Activated CD4-positive, alpha-beta T cell treated with anti-CD3 and anti-CD28 coated beads for 4 hours (primary cell): Measurements from ENCODE around the gene SLC5A6.
A peak's percentile ranks its signal among the peaks of the same experiment; 100 is the strongest.

Source experiments
- DNase-seq, 2 donors: peaks; one replicate each; pipeline ENCODE4 v3.0.0-alpha.2; 2020

The SLC5A6 gene

DNA sequence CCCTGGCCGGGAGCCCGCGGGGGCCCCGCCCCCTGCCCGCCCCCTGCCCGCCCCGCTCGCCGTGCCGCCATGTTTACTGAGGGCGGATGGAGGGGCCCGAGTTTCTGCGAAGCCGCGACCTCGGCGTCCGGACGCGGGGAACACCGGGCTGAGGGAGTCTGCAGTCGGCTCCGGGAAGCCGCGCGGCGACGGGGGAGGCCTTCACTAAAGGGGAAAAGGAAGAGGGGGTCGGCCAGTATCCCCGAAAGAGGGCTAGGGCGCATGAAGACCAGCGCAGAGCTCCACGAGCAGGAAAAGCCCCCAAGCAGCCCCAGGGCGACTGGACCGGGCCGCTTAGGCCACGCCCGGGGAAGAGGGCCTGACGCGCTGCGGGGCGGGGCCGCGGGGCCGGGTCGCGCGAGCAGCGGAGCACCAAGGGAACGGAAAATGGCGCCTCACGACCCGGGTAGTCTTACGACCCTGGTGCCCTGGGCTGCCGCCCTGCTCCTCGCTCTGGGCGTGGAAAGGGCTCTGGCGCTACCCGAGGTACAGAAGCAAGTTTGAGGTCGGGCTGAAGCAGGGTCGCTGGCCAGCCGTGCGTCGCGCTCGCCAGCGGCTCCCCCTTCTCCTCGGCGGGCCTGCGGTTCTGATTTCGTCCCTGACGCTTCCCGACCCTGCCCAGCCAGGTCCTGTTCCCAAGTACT, at the start of gene SLC5A6, which contains the start of gene ATRAID:
SLC5A6 (minus strand) TSS at position 326 of the 683 bp plus-strand sequence. CDS start 4,618 bp downstream, outside the sequence.
ATRAID (plus strand) TSS at position 99 of the 683 bp plus-strand sequence; CDS start at position 427, 328 bp downstream.
- peak; percentile 85 to 89 for DNase-seq

DNA sequence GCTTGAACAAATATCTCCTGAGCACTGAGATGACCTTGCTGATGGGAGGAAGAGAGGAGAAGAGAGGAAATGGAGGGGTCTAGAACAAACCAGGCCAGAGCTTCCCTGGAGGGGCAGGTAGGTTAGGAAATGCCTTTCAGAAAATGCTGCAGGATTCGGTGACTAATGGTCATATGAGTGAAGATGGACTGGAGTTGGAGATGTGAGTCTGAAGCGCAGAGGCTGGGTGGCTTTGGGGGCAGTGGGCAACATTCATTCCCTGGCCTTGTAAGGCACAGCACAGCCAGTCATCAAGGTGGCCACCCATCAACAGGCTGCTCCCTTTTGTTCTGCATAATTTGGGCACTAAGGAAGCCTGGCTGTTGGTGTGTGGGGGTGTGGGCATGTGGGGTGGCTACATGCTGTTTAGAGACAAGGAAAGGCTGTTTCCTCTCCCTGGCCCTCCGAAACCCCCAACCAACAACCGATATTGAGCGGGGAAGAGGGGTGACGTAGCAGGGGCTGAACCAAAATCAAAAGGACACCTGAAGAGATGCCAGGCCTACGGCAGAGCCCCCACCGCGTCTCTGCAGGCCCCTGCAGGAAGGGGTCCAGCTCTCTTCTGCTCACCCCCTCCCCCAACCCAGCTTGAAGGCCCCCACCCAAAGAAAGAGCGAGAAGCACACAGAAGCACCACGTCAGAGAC, 49.3 kb upstream of the SLC5A6 start:
- no peak for DNase-seq

DNA sequence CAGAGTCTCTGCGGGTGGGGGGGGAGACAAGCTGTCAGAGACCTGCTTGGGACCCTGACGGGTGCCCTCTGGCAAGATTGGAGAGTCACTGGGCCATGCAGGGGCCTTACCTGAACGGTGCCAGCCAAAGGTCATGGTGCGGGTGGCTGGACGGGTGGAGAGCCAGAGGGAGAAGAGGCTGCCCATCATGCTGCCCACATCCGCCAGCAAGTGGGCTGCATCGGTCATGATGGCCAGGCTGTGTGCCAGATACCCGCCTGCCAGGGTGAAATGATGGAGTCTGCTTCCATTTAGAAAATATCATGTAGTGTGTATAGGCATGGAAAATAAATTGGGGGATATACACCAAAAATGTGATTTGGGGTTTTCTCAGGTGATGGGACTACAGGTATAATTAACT, 46.0 kb upstream of the SLC5A6 start:
- no peak for DNase-seq

DNA sequence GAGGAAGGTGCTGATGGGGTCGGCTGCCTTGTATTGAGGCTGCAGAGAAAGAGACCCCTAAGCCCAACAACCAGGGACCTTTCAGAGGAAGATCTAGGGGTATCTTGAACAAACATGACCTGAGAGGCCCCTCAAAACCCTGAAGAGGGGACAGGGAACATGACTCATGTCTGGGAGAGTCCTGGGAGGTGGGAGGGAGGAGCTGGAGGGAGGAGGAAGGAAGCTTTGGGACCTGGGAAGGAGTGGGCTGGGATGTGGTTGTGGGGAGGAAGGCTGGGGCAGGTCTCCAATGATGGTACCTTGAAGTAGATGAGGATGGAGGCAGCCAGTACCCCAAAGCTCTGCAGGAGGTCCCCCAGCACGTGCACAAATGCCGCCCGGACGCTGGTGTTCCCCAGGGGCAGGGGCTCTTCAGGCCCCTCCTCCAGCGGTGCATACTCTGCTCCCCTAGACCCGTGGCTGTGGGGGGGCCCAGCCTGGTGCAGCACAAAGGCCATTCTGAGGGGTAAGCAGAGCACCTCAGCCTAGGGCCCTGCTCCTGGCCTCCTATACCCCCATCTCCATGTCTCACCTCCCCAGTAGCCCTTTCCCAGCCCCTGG, 44.9 kb upstream of the SLC5A6 start:
- DNase-seq, result no peak

DNA sequence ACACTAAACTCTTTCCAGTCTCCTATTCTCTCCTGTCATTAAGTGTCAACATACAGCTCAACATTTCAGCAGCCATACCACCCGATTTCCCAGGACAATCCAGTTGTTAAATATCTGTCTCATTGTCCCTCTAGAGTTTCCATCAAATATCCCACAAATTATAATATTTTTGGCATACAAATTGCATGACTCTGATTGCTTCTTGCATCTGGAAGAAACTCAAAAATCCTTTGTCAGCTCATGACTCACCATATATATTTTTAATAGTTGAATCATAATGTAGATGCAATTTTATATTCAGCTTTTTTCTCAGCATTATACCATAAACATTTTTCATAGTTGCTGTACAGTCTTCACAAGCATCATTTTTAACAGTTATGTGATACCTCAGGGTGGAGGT, 43.6 kb upstream of the SLC5A6 start:
- no peak for DNase-seq

DNA sequence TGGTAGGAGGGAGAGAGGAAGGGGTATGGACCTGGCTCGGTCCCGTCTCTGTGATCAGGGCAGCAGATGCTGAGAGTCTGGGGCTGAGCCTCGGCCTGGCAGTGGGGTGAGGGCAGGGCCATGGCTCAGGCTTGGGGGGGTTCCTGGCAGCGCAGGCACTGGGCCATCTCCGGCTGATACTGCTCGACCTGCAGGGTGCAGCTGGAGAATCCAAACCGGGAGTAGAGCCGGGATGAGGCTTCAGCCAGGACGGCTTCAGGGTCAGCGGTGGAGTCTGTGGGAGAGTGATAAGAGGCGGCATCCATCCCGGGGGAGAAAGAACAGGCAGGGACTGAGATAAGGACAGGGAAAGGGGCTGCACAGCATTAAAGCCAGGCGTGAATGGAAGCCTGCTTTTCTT, 43.1 kb upstream of the SLC5A6 start:
- no peak for DNase-seq

DNA sequence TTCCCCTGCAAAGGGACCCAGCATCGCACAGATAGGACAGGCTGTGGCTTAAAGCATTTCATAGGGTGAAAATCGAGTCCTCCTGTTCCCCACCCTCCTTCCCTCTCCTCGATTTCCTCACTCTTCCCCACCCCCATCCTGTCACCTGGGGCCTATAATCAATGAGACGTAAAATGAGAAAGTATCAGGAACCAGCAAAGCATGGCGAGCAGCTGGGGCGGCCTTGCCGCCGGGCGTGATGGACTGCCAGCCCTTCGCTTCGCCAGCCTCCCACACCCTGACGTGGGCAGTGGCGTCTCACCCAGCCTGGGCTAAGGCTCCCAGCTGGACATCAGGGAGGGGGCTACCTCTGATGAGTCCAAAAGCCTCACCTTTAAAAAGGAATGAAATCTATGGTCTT, 39.7 kb upstream of the SLC5A6 start:
- DNase-seq, result no peak

DNA sequence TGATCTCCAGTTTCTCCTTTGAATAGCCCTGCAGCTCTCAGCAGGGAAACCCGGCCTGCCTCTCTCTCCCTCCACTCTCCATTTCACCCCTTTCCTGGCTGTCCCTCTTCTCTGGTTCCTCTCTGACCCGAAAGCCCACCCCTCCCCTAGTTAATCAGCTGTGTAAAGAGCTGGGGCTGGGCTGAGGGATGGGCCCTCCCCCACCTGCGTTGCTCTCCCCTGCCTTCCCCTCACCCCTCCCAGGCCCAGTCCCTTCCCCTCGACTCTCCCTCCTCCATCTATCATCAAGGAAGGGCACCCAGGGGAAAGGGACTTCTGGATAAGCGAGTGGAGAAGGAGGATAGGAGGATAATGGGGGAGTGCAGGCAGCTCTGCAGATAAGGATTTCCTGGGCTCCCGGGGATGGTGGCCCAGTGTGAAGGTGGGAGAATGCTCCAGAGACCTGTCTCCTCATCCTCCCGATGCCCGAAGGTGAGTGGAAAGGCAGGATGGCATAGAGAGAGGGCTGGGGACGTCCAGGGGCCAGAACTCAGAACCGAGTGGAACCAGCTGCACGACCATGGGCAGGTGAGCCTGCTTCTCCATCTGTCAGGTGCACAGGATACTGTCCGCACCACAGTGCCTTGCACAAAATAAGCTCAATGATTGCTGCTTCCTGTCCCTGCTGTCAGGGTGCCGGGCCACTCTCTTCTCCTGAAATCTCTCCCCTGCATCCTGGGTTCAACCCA, 38.7 kb upstream of the SLC5A6 start:
- no peak for DNase-seq

DNA sequence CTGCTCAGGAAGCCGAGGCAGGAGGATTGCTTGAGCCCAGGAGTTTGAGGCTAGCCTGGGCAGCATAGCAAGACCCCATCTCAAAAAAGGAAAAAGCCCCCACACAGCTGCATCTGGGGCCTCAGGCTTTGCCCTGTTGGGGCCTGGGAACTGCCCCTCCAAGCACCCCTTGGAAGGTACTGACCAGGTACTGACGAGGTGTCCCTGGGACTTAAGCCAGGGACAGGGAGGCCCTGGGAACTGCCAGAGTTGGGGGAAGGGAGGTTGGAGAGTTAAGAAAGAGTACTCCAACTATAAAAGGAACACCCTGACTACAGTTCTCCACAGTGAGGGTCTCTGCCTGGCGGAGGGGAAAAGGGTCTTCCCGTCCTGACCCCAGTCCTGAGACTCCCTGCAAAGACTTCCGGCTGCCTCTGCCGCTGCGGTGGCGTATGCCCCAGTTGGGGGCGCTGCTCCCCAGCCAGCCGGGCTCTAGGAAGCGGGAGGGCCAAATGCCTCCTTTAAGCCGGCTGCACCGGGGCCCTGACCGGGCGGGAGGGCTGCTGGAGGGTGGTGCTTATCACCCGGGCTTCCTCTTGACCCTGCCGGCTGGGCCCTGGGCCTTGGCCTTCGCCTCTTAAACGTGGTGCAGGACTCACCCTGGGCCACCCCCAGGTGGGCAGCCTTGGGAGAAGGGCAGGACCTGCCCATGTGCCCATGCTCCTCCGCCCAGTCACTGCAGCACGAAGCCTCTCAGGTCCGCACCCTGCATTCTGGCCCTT, 38.0 kb upstream of the SLC5A6 start:
- DNase-seq, result peak in 1 of 2 donors; percentile 37

DNA sequence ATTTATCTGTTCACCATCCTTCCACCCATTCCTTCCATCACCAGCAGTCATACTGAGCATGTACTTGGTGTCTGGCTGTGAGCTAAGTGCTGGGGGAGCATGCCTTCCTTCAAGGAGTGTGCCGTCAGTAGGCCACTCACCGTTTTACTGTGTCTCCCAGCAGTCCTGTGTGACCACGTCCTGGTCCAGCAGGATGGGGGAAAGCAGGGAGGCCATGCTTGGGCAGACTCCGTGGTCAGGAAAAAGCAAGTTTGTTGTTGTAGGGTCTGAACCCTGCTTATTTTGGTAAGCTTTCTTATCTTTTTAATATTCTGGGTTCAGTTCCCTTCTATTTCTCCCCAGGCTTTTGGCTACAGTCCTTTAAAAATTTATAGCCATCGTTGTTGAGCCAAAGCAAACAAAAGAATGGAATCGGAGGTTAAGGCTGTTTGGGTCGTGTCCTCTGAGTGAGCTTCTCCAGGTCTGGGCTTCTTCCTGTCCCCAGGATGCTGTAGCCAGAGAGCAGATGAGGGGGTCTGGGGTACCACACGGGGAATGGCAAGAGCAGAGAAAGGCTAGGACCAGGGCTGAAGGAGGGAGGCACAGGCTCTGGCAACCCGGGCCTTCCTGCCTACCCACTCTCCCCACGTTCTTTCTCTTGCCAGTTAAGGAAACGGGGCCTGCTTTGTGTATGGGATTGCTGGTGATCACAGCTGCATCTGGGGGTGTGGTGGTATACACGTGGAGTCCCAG, 37.3 kb upstream of the SLC5A6 start:
- DNase-seq, result no peak

DNA sequence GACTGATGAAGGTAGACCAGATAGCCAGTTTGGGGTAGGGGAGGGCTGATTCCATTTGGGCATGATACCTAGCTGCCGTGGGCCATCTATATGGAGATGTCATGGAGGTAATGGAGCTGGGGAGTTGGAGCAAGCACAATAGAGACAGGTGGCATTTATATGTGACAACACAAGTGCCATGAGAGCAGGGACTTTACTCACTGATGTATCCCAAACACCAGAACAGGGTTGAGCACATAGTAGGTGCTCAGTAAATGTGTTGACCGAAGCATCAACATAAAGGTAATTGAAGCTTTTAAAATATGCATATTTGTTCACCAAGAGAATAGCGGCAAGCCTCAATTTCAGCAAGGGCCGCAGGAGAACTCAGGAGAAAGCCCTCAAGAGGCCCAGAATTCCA, 35.8 kb upstream of the SLC5A6 start:
- no peak for DNase-seq

DNA sequence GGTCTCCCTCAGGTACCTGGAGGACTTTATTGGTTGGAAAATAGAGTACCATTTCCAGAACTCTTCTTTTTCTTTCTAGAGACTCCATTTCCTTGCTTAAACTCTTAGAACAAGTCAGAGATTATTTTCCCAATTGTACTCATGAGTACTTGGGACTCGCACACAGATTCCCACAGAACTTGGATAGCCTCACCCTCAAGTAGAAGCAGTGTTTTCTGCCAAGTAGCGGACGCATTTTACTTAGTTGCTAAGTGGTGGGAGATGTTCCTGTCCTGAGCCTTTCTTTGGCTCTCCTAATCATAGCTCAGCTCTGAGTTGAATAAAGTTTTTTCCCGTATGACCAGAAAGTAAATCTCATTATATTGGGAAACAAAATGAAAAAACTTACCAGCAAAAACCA, 33.6 kb upstream of the SLC5A6 start:
- no peak for DNase-seq

DNA sequence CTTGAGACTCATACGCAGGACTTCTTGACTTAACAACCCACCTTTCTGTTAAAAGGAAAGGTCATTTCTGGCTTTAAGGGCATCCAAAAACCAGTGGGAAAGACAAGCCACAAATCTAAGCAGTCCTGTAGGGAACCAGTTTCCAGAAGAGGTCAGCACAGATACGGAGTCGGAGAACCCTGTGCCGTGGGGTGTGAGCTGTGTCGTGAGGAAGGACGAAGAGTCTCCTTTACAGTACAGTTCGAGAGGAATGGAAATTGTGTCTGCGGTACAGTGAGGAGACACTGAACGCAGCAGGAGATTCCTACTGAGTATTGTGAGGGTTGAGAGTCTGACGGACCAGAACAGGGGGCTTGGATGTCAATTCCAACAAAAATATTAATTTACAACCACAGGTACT, 33.0 kb upstream of the SLC5A6 start:
- no peak for DNase-seq

DNA sequence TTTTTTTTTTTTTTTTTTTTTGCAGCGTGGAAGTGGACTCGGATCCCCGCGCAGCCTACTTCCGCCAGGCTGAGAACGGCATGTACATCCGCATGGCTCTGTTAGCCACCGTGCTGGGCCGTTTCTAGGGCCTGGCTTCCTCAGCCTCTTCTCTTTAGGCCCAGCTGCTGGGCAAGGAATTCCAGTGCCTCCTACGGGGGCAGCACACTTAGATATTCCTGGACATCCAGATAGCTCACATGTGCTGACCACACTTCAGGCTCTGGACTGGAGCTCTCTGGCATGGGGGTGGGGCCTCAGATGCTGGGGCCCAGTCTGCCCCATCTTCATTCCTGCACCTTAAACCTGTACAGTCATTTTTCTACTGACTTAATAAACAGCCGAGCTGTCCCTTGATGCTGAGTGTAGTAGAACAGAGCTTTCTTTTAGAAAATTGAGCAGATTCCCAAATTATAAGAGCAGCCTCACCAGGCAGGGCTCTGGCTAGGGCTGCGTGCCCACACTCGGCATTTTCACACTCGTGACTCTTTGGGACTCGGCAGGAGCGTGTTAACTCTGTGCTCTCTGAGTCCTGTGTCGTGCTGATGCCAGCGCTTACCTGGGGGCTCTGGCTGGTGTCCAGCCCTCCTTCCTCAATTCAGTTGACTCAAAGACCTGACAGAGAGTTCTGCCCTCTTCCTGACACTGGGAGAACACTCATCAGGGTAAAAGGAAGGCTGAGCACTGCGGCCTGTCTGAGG, 31.5 kb upstream of the SLC5A6 start:
- DNase-seq, result no peak

DNA sequence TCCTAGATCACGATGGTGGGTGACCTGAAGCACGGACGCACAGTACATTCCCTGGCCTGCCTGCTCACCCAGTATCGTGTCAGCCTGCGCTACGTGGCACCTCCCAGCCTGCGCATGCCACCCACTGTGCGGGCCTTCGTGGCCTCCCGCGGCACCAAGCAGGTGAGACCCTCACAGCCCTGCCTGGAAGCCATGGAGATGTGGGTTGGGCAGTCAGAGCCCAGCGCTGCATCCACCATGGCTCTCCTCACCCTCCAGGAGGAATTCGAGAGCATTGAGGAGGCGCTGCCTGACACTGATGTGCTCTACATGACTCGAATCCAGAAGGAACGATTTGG, 30.5 kb upstream of the SLC5A6 start:
- DNase-seq, result no peak

DNA sequence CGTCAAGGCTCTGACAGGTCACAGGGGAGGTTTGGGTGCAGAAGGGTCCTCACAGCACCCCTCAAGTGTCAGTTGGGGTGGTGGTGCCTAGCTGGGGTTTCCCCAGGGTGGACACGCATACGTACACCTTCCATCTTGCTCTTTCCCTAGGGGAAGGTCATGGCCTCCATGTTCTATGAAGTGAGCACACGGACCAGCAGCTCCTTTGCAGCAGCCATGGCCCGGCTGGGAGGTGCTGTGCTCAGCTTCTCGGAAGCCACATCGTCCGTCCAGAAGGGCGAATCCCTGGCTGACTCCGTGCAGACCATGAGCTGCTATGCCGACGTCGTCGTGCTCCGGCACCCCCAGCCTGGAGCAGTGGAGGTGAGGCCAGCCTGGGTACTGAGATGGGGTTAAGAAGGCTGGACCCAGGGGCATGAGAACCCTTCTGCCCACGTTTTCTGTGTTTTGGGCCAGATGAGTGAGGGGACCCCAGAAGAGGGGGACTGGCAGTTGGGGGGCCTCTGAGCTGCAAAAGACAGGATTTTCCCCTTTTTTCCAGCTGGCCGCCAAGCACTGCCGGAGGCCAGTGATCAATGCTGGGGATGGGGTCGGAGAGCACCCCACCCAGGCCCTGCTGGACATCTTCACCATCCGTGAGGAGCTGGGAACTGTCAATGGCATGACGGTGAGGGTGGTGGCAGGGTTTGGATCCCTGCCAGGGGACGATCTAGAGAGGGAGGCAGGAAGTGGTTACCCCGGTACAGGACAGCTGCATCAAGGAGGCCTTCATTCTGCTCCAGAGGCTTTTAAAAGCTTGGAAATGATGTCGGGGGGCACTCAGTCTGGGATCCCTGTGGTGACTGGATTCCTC, 29.9 kb upstream of the SLC5A6 start:
- no peak for DNase-seq

DNA sequence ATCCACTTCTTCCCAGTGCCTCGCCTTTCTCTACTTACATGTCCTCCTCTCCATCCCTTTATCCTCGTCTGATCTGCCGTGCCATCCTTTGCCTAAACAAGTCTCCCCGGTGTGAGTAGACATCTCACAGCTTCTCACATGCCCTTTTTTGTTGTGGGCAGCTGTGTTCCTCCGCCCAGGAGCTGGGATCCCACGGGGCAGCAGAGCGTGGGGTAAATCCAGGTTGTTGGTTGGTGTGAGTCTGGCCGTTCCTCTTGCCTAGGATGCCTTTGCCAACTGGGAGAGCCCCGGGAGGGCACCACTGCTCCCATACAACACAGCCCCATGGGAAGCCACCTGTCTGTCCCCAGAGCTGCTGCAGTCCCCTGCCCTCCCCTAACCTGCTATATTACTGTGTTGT, 28.3 kb upstream of the SLC5A6 start:
- DNase-seq, result no peak

DNA sequence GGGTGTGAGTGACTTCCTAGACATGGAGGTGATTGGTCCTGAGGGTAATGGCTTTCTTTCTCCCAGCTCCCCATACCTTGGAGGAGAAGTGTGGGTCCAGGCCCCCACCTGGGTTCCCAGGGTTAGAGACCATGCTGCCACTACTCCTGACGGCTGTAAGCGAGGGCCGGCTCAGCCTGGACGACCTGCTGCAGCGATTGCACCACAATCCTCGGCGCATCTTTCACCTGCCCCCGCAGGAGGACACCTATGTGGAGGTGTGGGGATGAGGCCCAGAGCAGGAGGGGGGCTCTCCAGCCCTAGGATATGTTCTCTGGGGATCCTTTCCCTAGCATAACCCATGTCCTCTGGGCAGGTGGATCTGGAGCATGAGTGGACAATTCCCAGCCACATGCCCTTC, 26.9 kb upstream of the SLC5A6 start:
- DNase-seq, result no peak

DNA sequence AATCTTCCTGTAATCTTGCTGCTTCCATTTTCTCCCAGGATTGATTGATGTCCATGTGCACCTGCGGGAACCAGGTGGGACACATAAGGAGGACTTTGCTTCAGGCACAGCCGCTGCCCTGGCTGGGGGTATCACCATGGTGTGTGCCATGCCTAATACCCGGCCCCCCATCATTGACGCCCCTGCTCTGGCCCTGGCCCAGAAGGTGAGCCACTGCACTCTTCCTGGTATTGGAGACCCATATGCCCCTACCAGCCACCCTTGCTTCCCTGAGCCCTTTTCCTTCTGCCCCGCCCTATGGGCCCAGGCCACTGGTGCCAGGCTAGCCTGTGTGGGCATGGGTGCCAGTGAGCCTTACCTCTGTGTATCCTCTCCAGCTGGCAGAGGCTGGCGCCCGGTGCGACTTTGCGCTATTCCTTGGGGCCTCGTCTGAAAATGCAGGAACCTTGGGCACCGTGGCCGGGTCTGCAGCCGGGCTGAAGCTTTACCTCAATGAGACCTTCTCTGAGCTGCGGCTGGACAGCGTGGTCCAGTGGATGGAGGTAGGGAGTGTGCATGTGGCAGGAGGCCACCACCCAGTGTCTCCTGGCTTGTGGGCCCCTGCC, 25.4 kb upstream of the SLC5A6 start:
- DNase-seq, result no peak

DNA sequence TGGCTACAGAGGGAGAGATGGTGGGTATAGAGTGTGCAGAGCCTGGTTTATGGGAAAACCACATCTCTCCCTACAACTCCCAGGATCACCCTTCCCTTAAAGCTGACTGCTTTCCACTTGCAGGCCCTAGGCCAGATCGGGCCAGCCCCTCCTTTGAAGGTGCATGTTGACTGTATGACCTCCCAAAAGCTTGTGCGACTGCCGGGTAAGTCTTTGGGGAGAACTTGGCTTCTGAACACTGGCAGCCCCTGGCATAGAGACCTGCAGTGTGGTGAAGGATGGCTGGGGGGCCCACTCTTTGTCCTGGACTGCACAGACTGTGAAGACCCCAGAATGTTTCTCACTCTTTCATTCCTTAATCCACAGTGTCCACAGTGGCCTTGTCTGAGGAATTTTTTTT, 24.6 kb upstream of the SLC5A6 start:
- DNase-seq, result no peak
